ENCODE data around the gene ZBED4. TPM values are rescaled to one million over a fixed set of nuclear protein-coding genes. Genes with fewer than 3 reads are reported as not detected.

The ZBED4 gene
- total and polyA plus RNA-seq, 11 donors, result 2.2 to 8.6 (median 4.9) TPM

- Histone ChIP-seq H3K36me3 (no peaks in the 10 kb centered on the region), H3K27me3 (no peaks in the 10 kb centered on the region), H3K27ac (peak overlapping the region; percentile 91 to 99 (median 95)), H3K4me3 (peak overlapping the region in 10 of 12 donors; percentile 45 to 70 (median 52)), H3K4me1 (peaks cover 19 to 78% (median 64%) of the 10 kb centered on the region in 12 donors), H3K9me3 (no peaks in the 10 kb centered on the region)
- intact Hi-C loops (cut with DNase I), result loop anchor here in 2 of 10 donors (5.0 to 10.0 kb wide), 3 partner anchors 37 to 249 kb away; partner anchors contain the start of gene TRABD (in 1 of the 2)
- DNase-seq, result peak in 1 of 5 donors; percentile 54
- TF ChIP-seq CTCF (IDR thresholded peaks at IDR 0.05) (no peak), POLR2A (IDR thresholded peaks at IDR 0.05) (no peak)
- no peak for ATAC-seq
- 0 to 4% (median 2%) methylated on average over 1 to 15 of the region's 16 CpGs; no CpG with 5 or more reads in 1 of the 4 donors for WGBS, 4 donors
Measured at GRCh38 chr22:49935561-49935960, 81.9 kb downstream of the ZBED4 start.

GRCh38 chr22:49936018-49936972, 82.7 kb downstream of the ZBED4 start:
- no peaks in the 10 kb centered on the region for H3K9me3 ChIP-seq
- DNase-seq, result peak; percentile 92 to 97 (median 95)
- peaks cover 19 to 70% (median 57%) of the 10 kb centered on the region in 12 donors for H3K4me1 ChIP-seq
- intact Hi-C loops (cut with DNase I), result loop anchor here in 5 of 10 donors (1.0 to 10.0 kb wide), 6 partner anchors 25 to 249 kb away; partner anchors contain the start of genes PIM3 (in 3 of the 5) and TRABD (in 1 of the 5)
- peak overlapping the region in 11 of 12 donors; percentile 12 to 70 (median 48) for H3K4me3 ChIP-seq
- WGBS, 4 donors, result 2 to 10% (median 3%) methylated on average over 12 to 52 of the region's 52 CpGs
- H3K27me3 ChIP-seq, result no peaks in the 10 kb centered on the region
- H3K36me3 ChIP-seq, result no peaks in the 10 kb centered on the region
- H3K27ac ChIP-seq, result peak overlapping the region; percentile 91 to 99 (median 95)
- peak; percentile 13 to 77 (median 72) for ATAC-seq
- TF ChIP-seq CTCF (IDR thresholded peaks at IDR 0.05) (no peak), POLR2A (IDR thresholded peaks at IDR 0.05) (peak in 1 of 2 donors; percentile 38)

GRCh38 chr22:49936973-49937757, 83.5 kb downstream of the ZBED4 start:
- Histone ChIP-seq H3K27me3 (no peaks in the 10 kb centered on the region), H3K27ac (peak overlapping the region; percentile 91 to 99 (median 95)), H3K4me1 (peaks cover 19 to 64% (median 51%) of the 10 kb centered on the region in 12 donors), H3K4me3 (peak overlapping the region in 10 of 12 donors; percentile 5 to 70 (median 48)), H3K9me3 (no peaks in the 10 kb centered on the region), H3K36me3 (no peaks in the 10 kb centered on the region)
- peak in 4 of 5 donors; percentile 69 to 84 (median 72) for DNase-seq
- 20 to 31% (median 25%) methylated on average over 11 to 21 of the region's 21 CpGs for WGBS, 4 donors
- ATAC-seq, result peak; percentile 41 to 59 (median 54)
- no peak for TF ChIP-seq CTCF (IDR thresholded peaks at IDR 0.05)
- TF ChIP-seq POLR2A (IDR thresholded peaks at IDR 0.05), result peak in 1 of 2 donors; percentile 59
- intact Hi-C loops (cut with DNase I), result loop anchor here in 6 of 10 donors (1.0 to 10.0 kb wide), 7 partner anchors 23 to 248 kb away; partner anchors contain the start of genes PIM3 (in 4 of the 6) and TRABD (in 1 of the 6)
